ENCODE measurements around the gene PLD2. TPM values are rescaled to one million over a fixed set of nuclear protein-coding genes. Genes with fewer than 3 reads are reported as not detected.

The PLD2 gene
- total RNA-seq, 2 donors from 2014 or later, result 26.1 to 27.5 TPM

GRCh38 chr17:4788159-4788806, 18.7 kb upstream of the PLD2 start:
- ATAC-seq (no peak), DNase-seq (no peak)
- intact Hi-C loops (cut with DNase I, micrococcal nuclease), result loop anchor here (5.0 to 10.0 kb wide), 3 partner anchors 53 to 99 kb away; partner anchors contain the start of genes CXCL16 (in 1 of the 2), MED11 (in 1 of the 2) and ZMYND15 (in 1 of the 2)

GRCh38 chr17:4788807-4789700, 17.9 kb upstream of the PLD2 start, which contains the start of gene GLTPD2:
GLTPD2 (plus strand) TSS chr17:4788964; CDS start chr17:4789012, 48 bp downstream.
- ATAC-seq, result peak; percentile 24
- DNase-seq, result peak in 1 of 2 donors; percentile 33
- intact Hi-C loops (cut with DNase I, micrococcal nuclease), result loop anchor here (5.0 to 10.0 kb wide), 3 partner anchors 54 to 98 kb away; partner anchors contain the start of genes CXCL16 (in 1 of the 2), MED11 (in 1 of the 2) and ZMYND15 (in 1 of the 2)

DNA sequence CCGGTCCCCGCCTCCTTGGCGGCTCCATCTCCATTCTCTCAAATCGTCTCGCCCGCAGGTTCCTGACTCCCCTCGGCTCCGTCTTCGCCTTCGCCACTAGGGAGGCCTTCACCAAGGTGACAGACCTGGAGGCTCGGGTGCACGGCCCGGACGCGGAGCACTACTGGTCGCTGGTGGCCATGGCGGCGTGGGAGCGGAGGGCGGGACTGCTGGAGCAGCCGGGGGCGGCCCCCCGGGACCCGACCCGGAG, 17.3 kb upstream of the PLD2 start:
- no peak for DNase-seq
- intact Hi-C loops (cut with DNase I, micrococcal nuclease), result loop anchor here (5.0 to 10.0 kb wide), 3 partner anchors 55 to 98 kb away; partner anchors contain the start of genes CXCL16 (in 1 of the 2), MED11 (in 1 of the 2) and ZMYND15 (in 1 of the 2)
- ATAC-seq, result no peak

GRCh38 chr17:4789951-4790704, 16.8 kb upstream of the PLD2 start:
- ATAC-seq, result peak; percentile 89
- intact Hi-C loops (cut with DNase I, micrococcal nuclease), result loop anchor here (5.0 to 10.0 kb wide), 3 partner anchors 55 to 97 kb away; partner anchors contain the start of genes CXCL16 (in 1 of the 2), MED11 (in 1 of the 2) and ZMYND15 (in 1 of the 2)

DNA sequence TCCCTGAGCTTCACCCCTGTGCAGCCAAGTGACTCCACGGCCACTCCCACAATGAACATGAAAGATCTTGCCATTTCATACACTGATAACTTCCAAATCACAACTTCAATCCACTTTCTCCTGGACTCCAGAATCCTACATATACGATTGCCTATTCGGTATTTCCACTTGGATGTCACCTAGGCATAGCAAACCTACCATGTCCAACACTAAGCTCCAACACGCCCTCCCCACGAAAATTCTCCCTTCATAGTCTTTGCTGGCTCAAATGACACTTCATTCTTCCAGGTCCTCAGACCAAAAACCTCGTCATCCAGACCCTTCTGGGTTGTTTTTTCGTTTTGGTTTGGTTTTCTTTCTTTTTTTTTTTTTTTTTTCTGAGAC, 16.3 kb upstream of the PLD2 start:
- intact Hi-C loops (cut with DNase I, micrococcal nuclease), result no loop called here
- no peak for DNase-seq
- no peak for ATAC-seq

More at GRCh38 chr17:4789951-4790704, 16.8 kb upstream of the PLD2 start:
- peak; percentile 84 to 90 for DNase-seq

DNA sequence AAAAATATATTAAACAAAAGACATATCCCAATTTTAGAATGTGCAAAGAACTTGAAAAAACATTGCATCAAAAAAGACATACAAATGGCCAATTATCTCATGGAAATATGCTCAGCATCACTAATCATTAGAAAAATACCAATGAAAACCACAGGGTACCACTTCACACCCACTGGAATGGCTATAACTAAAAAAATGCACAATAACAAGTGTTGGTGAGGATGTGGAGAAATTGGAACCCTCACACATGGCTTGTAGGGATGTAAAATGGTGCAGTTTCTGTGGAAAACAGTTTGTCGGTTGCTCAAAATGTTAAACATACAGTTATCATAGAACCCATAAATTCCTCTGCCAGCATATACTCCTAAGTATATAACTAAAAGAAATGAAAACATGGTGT, 11.8 kb upstream of the PLD2 start:
- DNase-seq, result no peak
- intact Hi-C loops (cut with DNase I, micrococcal nuclease), result no loop called here
- ATAC-seq, result no peak

DNA sequence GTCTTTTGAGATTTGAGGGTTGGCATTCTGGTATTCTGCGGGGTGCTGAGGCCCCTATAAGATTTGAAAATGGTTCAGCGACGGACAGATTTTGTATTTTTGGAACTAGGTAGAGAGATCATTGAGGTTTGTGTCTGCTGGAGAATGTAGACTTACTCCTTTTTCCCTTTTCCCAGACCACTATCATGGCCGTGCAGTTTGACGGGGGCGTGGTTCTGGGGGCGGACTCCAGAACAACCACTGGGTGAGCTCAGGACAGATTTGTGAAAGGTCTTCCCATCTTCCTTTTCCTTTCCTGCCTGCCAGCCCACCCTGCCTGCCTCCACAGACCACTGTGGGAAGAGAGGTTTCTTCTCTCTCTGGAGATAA, 10.4 kb upstream of the PLD2 start:
- no peak for DNase-seq
- peak; percentile 34 for ATAC-seq
- intact Hi-C loops (cut with DNase I, micrococcal nuclease), result no loop called here

GRCh38 chr17:4800462-4801196, 6.3 kb upstream of the PLD2 start:
- ATAC-seq (no peak), DNase-seq (no peak)
- intact Hi-C loops (cut with DNase I, micrococcal nuclease), result no loop called here

DNA sequence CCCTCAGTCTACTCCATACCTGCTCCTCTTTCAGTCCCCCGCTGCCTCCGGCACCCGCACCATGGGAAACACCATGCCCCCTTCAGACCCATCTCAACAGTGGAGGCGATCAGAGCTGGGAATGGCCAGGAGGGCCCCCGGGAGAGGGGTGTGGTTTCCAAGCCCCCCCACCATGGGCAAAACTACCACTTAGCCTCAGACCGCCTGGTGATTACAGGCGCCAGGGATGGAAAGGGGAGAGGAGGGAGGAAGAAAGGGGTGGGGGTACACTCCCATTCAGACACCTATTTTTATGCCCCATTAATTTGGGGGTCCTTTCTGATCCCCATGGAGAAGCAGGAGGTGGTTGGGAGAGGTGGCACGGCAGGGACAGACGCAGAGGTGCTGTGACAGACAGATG, 4.7 kb upstream of the PLD2 start, which contains the start of gene C17orf114:
C17orf114 (minus strand) TSS at position 101 of the 400 bp plus-strand sequence.
- intact Hi-C loops (cut with DNase I, micrococcal nuclease), result no loop called here
- ATAC-seq (no peak), DNase-seq (no peak)

DNA sequence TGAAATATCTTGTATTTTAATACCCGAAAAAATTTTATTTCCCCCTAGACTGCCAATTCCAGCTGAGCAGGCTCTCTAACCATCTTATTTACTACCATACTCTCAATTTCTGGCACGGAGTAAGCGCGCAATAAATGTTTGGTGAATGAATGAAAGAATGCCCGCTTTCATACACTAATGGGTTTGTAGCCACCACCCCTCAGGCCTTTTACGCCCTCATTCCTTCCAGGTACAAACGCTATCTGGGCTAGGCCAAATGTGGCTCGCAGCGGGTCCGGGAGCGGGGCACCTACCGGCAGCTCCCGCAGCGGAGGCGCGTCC, 536 bp upstream of the PLD2 start:
- intact Hi-C loops (cut with DNase I, micrococcal nuclease), result no loop called here
- DNase-seq (no peak), ATAC-seq (peak; percentile 14)

- peak in 1 of 2 donors; percentile 24 for DNase-seq
- intact Hi-C loops (cut with DNase I, micrococcal nuclease), result no loop called here
- ATAC-seq, result peak; percentile 11
Measured at GRCh38 chr17:4807605-4808377, 839 bp downstream of the PLD2 start.

DNA sequence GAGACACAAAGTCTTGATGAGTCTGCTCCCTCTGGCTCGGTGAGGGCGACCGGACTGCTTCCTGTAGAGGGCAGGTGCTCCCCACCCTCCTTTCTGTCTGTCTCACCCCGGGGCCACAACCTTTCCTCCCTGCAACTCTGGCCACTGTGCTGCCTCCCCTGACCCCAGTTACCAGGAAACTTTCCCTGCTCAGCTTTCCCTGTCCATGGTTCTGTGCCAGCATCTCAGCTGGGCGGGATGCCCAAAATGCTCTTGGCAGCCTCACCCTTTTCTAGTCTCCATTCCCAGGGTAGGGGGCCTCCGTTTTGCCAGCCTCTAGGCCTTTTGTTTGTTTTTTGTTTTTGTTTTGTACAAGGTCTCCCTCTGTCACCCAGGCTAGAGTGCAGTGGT, 1.4 kb downstream of the PLD2 start:
- ATAC-seq, result no peak
- intact Hi-C loops (cut with DNase I, micrococcal nuclease), result no loop called here
- DNase-seq, result no peak

- intact Hi-C loops (cut with DNase I, micrococcal nuclease), result no loop called here
- no peak for ATAC-seq
- DNase-seq, result no peak
Measured at GRCh38 chr17:4810696-4811290, 3.8 kb downstream of the PLD2 start.

GRCh38 chr17:4811471-4811870, 4.5 kb downstream of the PLD2 start:
- intact Hi-C loops (cut with DNase I, micrococcal nuclease), result no loop called here
- ATAC-seq, result no peak
- DNase-seq, result no peak

DNA sequence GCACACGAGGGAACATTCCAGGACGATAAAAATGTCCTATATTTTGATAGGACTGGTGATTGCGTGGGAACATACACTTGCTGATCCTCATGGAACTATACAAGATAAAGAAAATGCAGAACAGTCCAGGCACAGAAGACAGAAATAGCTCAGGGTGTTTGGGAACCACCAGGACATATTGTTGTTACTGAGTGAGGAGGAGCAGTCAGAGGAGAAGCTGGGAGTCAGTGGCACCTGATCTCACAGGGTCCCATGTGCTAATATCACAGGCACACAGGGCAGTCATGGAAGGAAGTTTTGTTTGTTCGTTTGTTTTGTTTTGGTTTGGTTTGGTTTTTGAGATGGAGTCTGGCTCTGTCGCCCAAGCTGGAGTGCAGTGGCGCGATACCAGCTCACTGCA, 5.7 kb downstream of the PLD2 start:
- DNase-seq, result no peak
- intact Hi-C loops (cut with DNase I, micrococcal nuclease), result no loop called here
- ATAC-seq, result no peak

DNA sequence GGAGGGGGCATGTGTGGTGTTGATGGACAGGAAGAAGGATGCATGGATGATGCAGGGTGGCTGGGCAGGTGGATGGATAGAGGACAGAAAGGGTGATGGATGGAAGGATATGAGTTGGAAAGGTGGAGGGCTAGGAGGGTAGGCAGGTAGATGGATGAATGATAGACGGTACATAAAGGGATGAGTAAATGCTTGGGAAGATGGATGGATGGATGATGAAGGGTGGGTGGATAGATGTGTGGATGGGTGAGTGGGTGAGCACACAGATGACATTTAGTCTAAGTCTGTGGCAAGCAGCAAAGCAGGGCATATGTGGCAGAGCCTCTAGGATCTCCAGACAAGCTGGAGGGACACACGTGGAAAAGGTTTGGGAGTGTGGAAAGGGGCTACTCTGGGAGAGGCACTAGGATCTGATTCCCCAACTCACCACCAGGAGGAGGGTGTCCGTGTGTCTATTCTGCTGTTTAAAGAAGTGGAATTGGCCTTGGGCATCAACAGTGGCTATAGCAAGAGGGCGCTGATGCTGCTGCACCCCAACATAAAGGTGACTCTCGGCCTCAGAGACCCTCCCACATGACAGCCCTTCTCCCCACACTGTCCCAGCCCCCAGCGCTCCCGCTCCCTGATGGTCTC, 8.2 kb downstream of the PLD2 start:
- no peak for ATAC-seq
- DNase-seq, result no peak
- intact Hi-C loops (cut with DNase I, micrococcal nuclease), result no loop called here

GRCh38 chr17:4816826-4817225, 9.9 kb downstream of the PLD2 start:
- no peak for ATAC-seq
- intact Hi-C loops (cut with DNase I, micrococcal nuclease), result no loop called here

More at GRCh38 chr17:4816826-4817225, 9.9 kb downstream of the PLD2 start:
- no peak for DNase-seq

Measured in left colon (tissue), 2 donors.